Measurements from ENCODE around the gene CXCR6. TPM values are rescaled to one million over a fixed set of nuclear protein-coding genes. Genes with fewer than 3 reads are reported as not detected.

The CXCR6 gene
- total and polyA plus RNA-seq, 2 donors (not counting 1 experiment from before 2014, with no cell fraction given), result not detected

DNA sequence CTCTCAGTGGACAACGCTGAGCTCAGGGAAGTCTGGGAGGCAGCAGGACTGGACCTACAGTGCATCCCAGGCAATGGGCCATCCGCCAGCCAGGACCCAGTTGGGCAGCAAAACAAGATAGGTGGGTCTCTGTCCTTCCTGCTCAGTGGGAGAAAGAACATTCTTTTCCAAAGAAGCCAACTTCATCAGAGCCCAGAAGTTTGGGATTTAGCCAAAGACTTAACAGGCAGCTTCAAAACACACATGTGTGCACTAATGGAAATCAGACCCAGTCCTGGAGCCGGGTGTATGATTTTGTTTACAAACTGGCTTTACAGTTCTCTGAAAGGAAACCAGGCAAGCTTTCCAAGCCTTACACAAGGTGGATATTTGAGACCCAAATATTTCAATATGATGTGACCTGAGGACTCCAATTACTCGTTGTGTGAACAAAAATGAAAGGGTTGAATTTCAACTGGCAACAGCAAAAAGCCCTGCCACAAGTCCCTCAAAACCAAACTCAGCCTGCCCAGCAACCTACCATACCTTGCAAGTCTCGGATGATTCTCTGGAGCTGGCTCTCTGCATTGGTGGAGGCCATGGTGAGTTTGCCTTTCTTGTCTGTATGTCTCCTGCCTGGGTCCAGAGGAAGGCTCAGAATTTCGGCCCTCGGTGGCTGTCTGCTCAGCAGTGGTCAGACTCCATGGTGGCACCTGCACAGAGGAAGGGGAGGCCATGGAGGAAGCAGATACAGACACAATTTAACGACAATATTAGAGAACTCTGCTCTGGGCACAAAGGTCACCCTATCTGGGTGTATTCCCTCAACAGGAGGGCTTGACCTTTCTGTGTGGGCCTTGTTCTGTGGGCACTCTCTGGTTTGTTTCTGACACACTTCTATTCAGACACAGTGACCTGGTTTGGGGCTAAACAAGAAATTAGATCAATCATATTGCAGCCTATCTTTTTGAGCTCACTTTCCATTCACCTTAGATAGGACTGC, 41.4 kb downstream of the CXCR6 start:
- H3K79me2 ChIP-seq (ENCODE audit: control insufficient read depth, insufficient read depth, low read length), result peaks cover 14% of the 10 kb centered on the region
- DNase-seq (ENCODE audit: low read depth in 2 of 2), result peak in 1 of 2 donors; percentile 62
- H3K9ac ChIP-seq (ENCODE audit: insufficient read depth, low read length), result no peak overlapping the region
- H3K4me3 ChIP-seq (replicated peaks in 1 of 4; ENCODE audit: control extremely low read depth in 1 of 4, insufficient read depth in 1 of 4, low read depth in 3 of 4, low read length in 4 of 4), result no peak overlapping the region
- no peak overlapping the region for H2AFZ ChIP-seq (ENCODE audit: low read length)
- H3K9me3 ChIP-seq (ENCODE audit: control insufficient read depth, insufficient read depth, low read depth, low read length), result no peaks in the 10 kb centered on the region
- H3K27ac ChIP-seq (ENCODE audit: insufficient read depth, low read length), result peak overlapping the region; percentile 94
- peaks cover 2% of the 10 kb centered on the region for H3K36me3 ChIP-seq (ENCODE audit: control insufficient read depth, insufficient read depth, low read length)
- peak overlapping the region; percentile 4 for H3K4me2 ChIP-seq (ENCODE audit: extremely low read depth, insufficient read depth, low read length)
- H4K20me1 ChIP-seq (ENCODE audit: control insufficient read depth, extremely low read depth, insufficient read depth, low read length), result no peaks in the 10 kb centered on the region
- H3K4me1 ChIP-seq (ENCODE audit: control insufficient read depth, extremely low read depth, insufficient read depth, low read length), result peaks cover 56% of the 10 kb centered on the region
- H3K27me3 ChIP-seq (ENCODE audit: control insufficient read depth, insufficient read depth, low read length), result no peaks in the 10 kb centered on the region
- TF ChIP-seq, protein P1, sequence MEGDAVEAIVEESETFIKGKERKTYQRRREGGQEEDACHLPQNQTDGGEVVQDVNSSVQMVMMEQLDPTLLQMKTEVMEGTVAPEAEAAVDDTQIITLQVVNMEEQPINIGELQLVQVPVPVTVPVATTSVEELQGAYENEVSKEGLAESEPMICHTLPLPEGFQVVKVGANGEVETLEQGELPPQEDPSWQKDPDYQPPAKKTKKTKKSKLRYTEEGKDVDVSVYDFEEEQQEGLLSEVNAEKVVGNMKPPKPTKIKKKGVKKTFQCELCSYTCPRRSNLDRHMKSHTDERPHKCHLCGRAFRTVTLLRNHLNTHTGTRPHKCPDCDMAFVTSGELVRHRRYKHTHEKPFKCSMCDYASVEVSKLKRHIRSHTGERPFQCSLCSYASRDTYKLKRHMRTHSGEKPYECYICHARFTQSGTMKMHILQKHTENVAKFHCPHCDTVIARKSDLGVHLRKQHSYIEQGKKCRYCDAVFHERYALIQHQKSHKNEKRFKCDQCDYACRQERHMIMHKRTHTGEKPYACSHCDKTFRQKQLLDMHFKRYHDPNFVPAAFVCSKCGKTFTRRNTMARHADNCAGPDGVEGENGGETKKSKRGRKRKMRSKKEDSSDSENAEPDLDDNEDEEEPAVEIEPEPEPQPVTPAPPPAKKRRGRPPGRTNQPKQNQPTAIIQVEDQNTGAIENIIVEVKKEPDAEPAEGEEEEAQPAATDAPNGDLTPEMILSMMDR (conservative IDR thresholded peaks at IDR 0.05 in 1 of 2, IDR thresholded peaks at IDR 0.05 in 1 of 2; ENCODE audit: low read depth in 1 of 2, low read length in 2 of 2), result no peak
- no peak for TF ChIP-seq EZH2 (IDR thresholded peaks at IDR 0.05; ENCODE audit: low read length, missing control alignments)

DNA sequence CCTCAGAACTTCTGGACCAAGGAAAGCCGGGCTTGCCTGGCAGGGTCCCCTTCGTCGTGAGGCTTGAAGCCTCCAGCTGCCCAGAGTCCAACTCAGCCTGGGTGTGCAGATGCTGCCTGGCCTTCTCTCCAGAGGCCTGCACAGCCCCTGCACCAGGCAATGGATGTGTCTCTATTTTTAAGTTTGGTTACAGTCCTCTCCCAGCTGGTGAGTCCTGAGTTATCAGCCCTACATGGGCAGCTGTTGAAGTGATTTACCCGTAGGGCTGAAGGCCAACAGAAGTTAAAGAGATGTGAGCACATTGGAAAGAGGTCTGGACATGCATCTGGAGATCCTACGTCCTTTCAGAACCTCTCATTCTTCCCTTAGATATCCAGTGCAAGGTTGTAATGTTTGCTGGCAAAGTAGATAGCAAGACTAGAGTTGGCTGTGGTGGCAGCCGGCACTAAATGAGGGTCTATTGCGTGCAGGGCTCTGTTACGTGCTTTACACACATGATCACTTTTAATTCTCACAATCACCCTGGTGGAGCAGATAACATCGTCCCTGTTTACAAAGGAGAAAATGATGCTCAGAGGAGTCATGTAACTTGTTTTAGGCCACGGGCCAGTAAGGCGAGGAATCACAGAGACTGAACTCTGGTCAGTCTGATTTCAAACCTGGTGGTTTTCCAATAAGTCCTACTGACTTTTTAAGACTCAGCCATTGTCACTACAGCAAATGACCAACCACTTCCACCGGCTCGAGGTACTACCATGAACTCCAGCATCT, 42.5 kb downstream of the CXCR6 start:
- Histone ChIP-seq H3K36me3 (ENCODE audit: control insufficient read depth, insufficient read depth, low read length) (peaks cover 2% of the 10 kb centered on the region), H3K27ac (ENCODE audit: insufficient read depth, low read length) (peak overlapping the region; percentile 94), H2AFZ (ENCODE audit: low read length) (no peak overlapping the region), H3K27me3 (ENCODE audit: control insufficient read depth, insufficient read depth, low read length) (no peaks in the 10 kb centered on the region), H3K9me3 (ENCODE audit: control insufficient read depth, insufficient read depth, low read depth, low read length) (no peaks in the 10 kb centered on the region), H3K4me2 (ENCODE audit: extremely low read depth, insufficient read depth, low read length) (peak overlapping the region; percentile 36), H3K4me1 (ENCODE audit: control insufficient read depth, extremely low read depth, insufficient read depth, low read length) (peaks cover 56% of the 10 kb centered on the region), H3K9ac (ENCODE audit: insufficient read depth, low read length) (no peak overlapping the region), H3K79me2 (ENCODE audit: control insufficient read depth, insufficient read depth, low read length) (peaks cover 15% of the 10 kb centered on the region), H3K4me3 (replicated peaks in 1 of 4; ENCODE audit: control extremely low read depth in 1 of 4, insufficient read depth in 1 of 4, low read depth in 3 of 4, low read length in 4 of 4) (no peak overlapping the region), H4K20me1 (ENCODE audit: control insufficient read depth, extremely low read depth, insufficient read depth, low read length) (no peaks in the 10 kb centered on the region)
- TF ChIP-seq EZH2 (IDR thresholded peaks at IDR 0.05; ENCODE audit: low read length, missing control alignments), result no peak
- peak in 1 of 2 donors; percentile 24 for DNase-seq (ENCODE audit: low read depth in 2 of 2)

DNA sequence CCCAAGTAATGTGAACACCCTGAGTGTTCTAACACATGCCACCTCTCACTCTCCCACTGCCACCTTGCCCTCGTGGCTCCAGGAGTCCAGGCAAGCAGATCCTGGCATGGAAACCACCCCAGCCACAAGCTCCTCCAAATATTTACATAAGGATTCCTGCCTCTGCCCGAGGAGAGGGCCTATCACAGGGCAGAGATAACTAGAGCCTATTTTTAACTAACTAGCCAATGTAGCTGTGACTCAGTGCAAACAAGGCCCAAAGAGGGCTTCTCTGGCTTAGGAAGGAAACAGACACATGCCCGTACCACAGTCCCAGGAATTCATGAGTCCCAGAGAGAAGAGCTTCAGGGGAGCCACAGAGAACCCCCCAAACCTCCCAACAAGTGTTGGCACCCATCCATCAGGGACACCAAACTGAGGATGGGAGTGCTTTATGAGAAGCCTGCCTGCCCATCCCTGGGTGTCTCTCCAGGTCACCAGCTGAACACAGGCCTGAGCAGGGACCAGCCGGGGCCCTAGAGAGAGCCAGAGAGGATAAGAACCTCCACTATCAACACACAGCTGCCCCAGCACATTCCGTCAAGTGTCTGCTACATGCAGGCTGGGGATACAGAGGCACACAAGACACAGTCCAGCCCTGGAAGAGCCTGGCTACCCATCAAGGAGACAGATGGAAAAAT, 43.2 kb downstream of the CXCR6 start:
- Histone ChIP-seq H4K20me1 (ENCODE audit: control insufficient read depth, extremely low read depth, insufficient read depth, low read length) (no peaks in the 10 kb centered on the region), H3K4me1 (ENCODE audit: control insufficient read depth, extremely low read depth, insufficient read depth, low read length) (peaks cover 51% of the 10 kb centered on the region)

More for the DNA sequence above, 43.2 kb downstream of the CXCR6 start:
- Histone ChIP-seq H3K79me2 (ENCODE audit: control insufficient read depth, insufficient read depth, low read length) (peaks cover 19% of the 10 kb centered on the region), H3K4me3 (replicated peaks in 1 of 4; ENCODE audit: control extremely low read depth in 1 of 4, insufficient read depth in 1 of 4, low read depth in 3 of 4, low read length in 4 of 4) (no peak overlapping the region), H3K36me3 (ENCODE audit: control insufficient read depth, insufficient read depth, low read length) (peaks cover 2% of the 10 kb centered on the region), H3K9ac (ENCODE audit: insufficient read depth, low read length) (peak overlapping the region; percentile 16), H3K27me3 (ENCODE audit: control insufficient read depth, insufficient read depth, low read length) (no peaks in the 10 kb centered on the region), H2AFZ (ENCODE audit: low read length) (no peak overlapping the region), H3K4me2 (ENCODE audit: extremely low read depth, insufficient read depth, low read length) (peak overlapping the region; percentile 72), H3K9me3 (ENCODE audit: control insufficient read depth, insufficient read depth, low read depth, low read length) (no peaks in the 10 kb centered on the region), H3K27ac (ENCODE audit: insufficient read depth, low read length) (peak overlapping the region; percentile 94)
- TF ChIP-seq, protein P1 (conservative IDR thresholded peaks at IDR 0.05 in 1 of 2, IDR thresholded peaks at IDR 0.05 in 1 of 2; ENCODE audit: low read depth in 1 of 2, low read length in 2 of 2), result no peak
- no peak for TF ChIP-seq EZH2 (IDR thresholded peaks at IDR 0.05; ENCODE audit: low read length, missing control alignments)
- peak; percentile 67 to 90 for DNase-seq (ENCODE audit: low read depth in 2 of 2)
